IPS-20b (cell line): ENCODE data around the gene FOXRED1.

Source experiments
- H3K27ac ChIP-seq: one replicate; pipeline ENCODE4 v1.5.1; 2013; ENCODE audit warnings: low read length
- H3K27me3 ChIP-seq: 2 replicates; pipeline ENCODE4 v1.6.1; 2013; ENCODE audit warnings: mild to moderate bottlenecking, low read length, inconsistent platforms; ENCODE audit not compliant: insufficient read depth
- H3K36me3 ChIP-seq: 2 replicates; pipeline ENCODE4 v1.6.1; 2013; ENCODE audit warnings: low read depth, mild to moderate bottlenecking, inconsistent platforms, low read length, moderate library complexity; ENCODE audit not compliant: insufficient read depth
- H3K4me1 ChIP-seq: 2 replicates; pipeline ENCODE4 v1.6.1; 2013; ENCODE audit warnings: mild to moderate bottlenecking, control low read depth, inconsistent platforms, low read length, moderate library complexity; ENCODE audit not compliant: insufficient read depth
- H3K4me3 ChIP-seq: 2 replicates; pipeline ENCODE4 v1.5.1; 2013; ENCODE audit warnings: mild to moderate bottlenecking, low read length, inconsistent platforms
- H3K9ac ChIP-seq: 2 replicates; pipeline ENCODE4 v1.6.1; 2013; ENCODE audit warnings: low read depth, mild to moderate bottlenecking, inconsistent platforms, low read length, moderate library complexity
- H3K9me3 ChIP-seq: 2 replicates; pipeline ENCODE4 v1.6.1; 2013; ENCODE audit warnings: mild to moderate bottlenecking, low read depth, low read length, inconsistent platforms; ENCODE audit not compliant: insufficient read depth

The FOXRED1 gene

GRCh38 chr11:126268708-126269579 lies at the start of gene FOXRED1, which contains the start of gene SRPRA:
TSS of gene FOXRED1 (plus strand) at chr11:126269154. CDS start at chr11:126269207, 53 bp downstream.
TSS of gene SRPRA (minus strand) at chr11:126268895. CDS start at chr11:126268804, 91 bp downstream.
- Histone ChIP-seq H3K27me3 (no peaks in the 10 kb centered on the region), H3K9me3 (no peaks in the 10 kb centered on the region), H3K36me3 (peaks cover 59% of the 10 kb centered on the region), H3K4me3 (peak within 1 kb of the TSS; percentile 98), H3K27ac (peak within 1 kb of the TSS; percentile 73), H3K4me1 (no peaks in the 10 kb centered on the region), H3K9ac (peak within 1 kb of the TSS; percentile 98)

GRCh38 chr11:126219547-126219946 lies 49.4 kb upstream of the FOXRED1 start:
- no peaks in the 10 kb centered on the region for H3K9me3 ChIP-seq
- H3K36me3 ChIP-seq = no peaks in the 10 kb centered on the region; the same call in 1 of the 2 replicates
- H3K27ac ChIP-seq = no peak overlapping the region
- H3K4me3 ChIP-seq = no peak overlapping the region
- H3K4me1 ChIP-seq = no peaks in the 10 kb centered on the region
- H3K9ac ChIP-seq = no peak overlapping the region
- no peaks in the 10 kb centered on the region for H3K27me3 ChIP-seq

GRCh38 chr11:126224647-126225294 lies 44.2 kb upstream of the FOXRED1 start:
- Histone ChIP-seq H3K4me3 (no peak overlapping the region), H3K4me1 (no peaks in the 10 kb centered on the region), H3K36me3 (peaks cover 2% of the 10 kb centered on the region; the same call in 1 of the 2 replicates), H3K9ac (no peak overlapping the region), H3K27ac (no peak overlapping the region), H3K9me3 (no peaks in the 10 kb centered on the region), H3K27me3 (no peaks in the 10 kb centered on the region)

- Histone ChIP-seq H3K9me3 (no peaks in the 10 kb centered on the region), H3K27me3 (no peaks in the 10 kb centered on the region), H3K4me3 (no peak overlapping the region), H3K36me3 (peaks cover 6% of the 10 kb centered on the region; the same call in 1 of the 2 replicates), H3K27ac (no peak overlapping the region), H3K9ac (no peak overlapping the region), H3K4me1 (no peaks in the 10 kb centered on the region)
These were observed 43.7 kb upstream of the FOXRED1 start for GRCh38 chr11:126225295-126225665.

- no peak overlapping the region for H3K27ac ChIP-seq
These were observed 42.4 kb upstream of the FOXRED1 start for GRCh38 chr11:126226334-126227084.

GRCh38 chr11:126229858-126230540 lies 39.0 kb upstream of the FOXRED1 start:
- Histone ChIP-seq H3K4me3 (no peak overlapping the region), H3K36me3 (peaks cover 17% of the 10 kb centered on the region), H3K4me1 (no peaks in the 10 kb centered on the region), H3K27me3 (no peaks in the 10 kb centered on the region), H3K9ac (no peak overlapping the region), H3K27ac (no peak overlapping the region), H3K9me3 (no peaks in the 10 kb centered on the region)

More at GRCh38 chr11:126226334-126227084, 42.4 kb upstream of the FOXRED1 start:
- H3K4me3 ChIP-seq = no peak overlapping the region
- no peaks in the 10 kb centered on the region for H3K9me3 ChIP-seq
- no peaks in the 10 kb centered on the region for H3K4me1 ChIP-seq
- peaks cover 16% of the 10 kb centered on the region; the same call in 1 of the 2 replicates for H3K36me3 ChIP-seq
- no peaks in the 10 kb centered on the region for H3K27me3 ChIP-seq
- no peak overlapping the region for H3K9ac ChIP-seq

- Histone ChIP-seq H3K9ac (no peak overlapping the region), H3K36me3 (peaks cover 34% of the 10 kb centered on the region), H3K4me1 (no peaks in the 10 kb centered on the region), H3K27me3 (no peaks in the 10 kb centered on the region), H3K27ac (no peak overlapping the region), H3K9me3 (no peaks in the 10 kb centered on the region), H3K4me3 (no peak overlapping the region)
These were observed 37.1 kb upstream of the FOXRED1 start for GRCh38 chr11:126231725-126232459.

- no peak overlapping the region for H3K27ac ChIP-seq
These were observed 36.3 kb upstream of the FOXRED1 start for GRCh38 chr11:126232683-126233082.

GRCh38 chr11:126233391-126233790 lies 35.6 kb upstream of the FOXRED1 start:
- H3K36me3 ChIP-seq = peaks cover 37% of the 10 kb centered on the region
- H3K4me3 ChIP-seq = no peak overlapping the region
- no peaks in the 10 kb centered on the region for H3K9me3 ChIP-seq
- H3K27me3 ChIP-seq = no peaks in the 10 kb centered on the region
- H3K4me1 ChIP-seq = no peaks in the 10 kb centered on the region
- no peak overlapping the region for H3K9ac ChIP-seq
- no peak overlapping the region for H3K27ac ChIP-seq

More at GRCh38 chr11:126232683-126233082, 36.3 kb upstream of the FOXRED1 start:
- Histone ChIP-seq H3K36me3 (peaks cover 34% of the 10 kb centered on the region), H3K9ac (no peak overlapping the region), H3K27me3 (no peaks in the 10 kb centered on the region), H3K4me3 (no peak overlapping the region), H3K9me3 (no peaks in the 10 kb centered on the region), H3K4me1 (no peaks in the 10 kb centered on the region)

GRCh38 chr11:126246636-126247035 lies 22.3 kb upstream of the FOXRED1 start:
- H3K9me3 ChIP-seq = no peaks in the 10 kb centered on the region
- peaks cover 49% of the 10 kb centered on the region for H3K36me3 ChIP-seq

More at GRCh38 chr11:126246636-126247035, 22.3 kb upstream of the FOXRED1 start:
- Histone ChIP-seq H3K4me1 (no peaks in the 10 kb centered on the region), H3K27ac (no peak overlapping the region), H3K4me3 (no peak overlapping the region), H3K9ac (no peak overlapping the region), H3K27me3 (no peaks in the 10 kb centered on the region)
